CD4-positive, CD25-positive, alpha-beta regulatory T cell (primary cell): ENCODE measurements around the gene PRKX. TPM values are rescaled to one million over a fixed set of nuclear protein-coding genes. Genes with fewer than 3 reads are reported as not detected.
"Not testable (repeated sequence)": the region's sequence is repeated elsewhere in the genome, so short reads cannot be mapped to it uniquely, and the experiment has no call there.

ENCODE experiments used
- ATAC-seq, 2 donors: fragments of 150-1000 bp; cut with Tn5 transposase; one replicate each; pipeline ENCODE4 v1.10.0; 2021; ENCODE audit warnings: low read depth in 2 of 2, moderate number of reproducible peaks in 2 of 2, moderate library complexity in 1 of 2
- DNase-seq, 3 donors: peaks; one replicate each; pipeline versions ENCODE4 v3.0.0 to v3.0.0-alpha.2; 2012 to 2022; ENCODE audit warnings: mixed read lengths in 1 of 3
- H3K27ac ChIP-seq: one replicate; pipeline ENCODE4 v1.7.0; 2013; ENCODE audit warnings: mild to moderate bottlenecking, low read length; ENCODE audit not compliant: insufficient read depth, poor library complexity, severe bottlenecking
- H3K27me3 ChIP-seq: one replicate; pipeline ENCODE4 v1.7.0; 2013; ENCODE audit warnings: low read length; ENCODE audit not compliant: control insufficient read depth, insufficient read depth
- H3K36me3 ChIP-seq: one replicate; pipeline ENCODE4 v1.7.0; 2013; ENCODE audit warnings: mild to moderate bottlenecking, low read length, moderate library complexity; ENCODE audit not compliant: control insufficient read depth, insufficient read depth
- H3K4me1 ChIP-seq: 2 replicates; pipeline ENCODE4 v1.7.0; 2013; ENCODE audit warnings: mild to moderate bottlenecking, low read length; ENCODE audit not compliant: insufficient read depth, control insufficient read depth, poor library complexity, severe bottlenecking
- H3K4me3 ChIP-seq: one replicate; pipeline ENCODE4 v1.7.0; 2013; ENCODE audit warnings: low read depth, mild to moderate bottlenecking, low read length, moderate library complexity
- H3K9me3 ChIP-seq, 2 experiments: 1 replicate in 1 of 2; 2 replicates in 1 of 2; pipeline ENCODE4 v1.7.0; 2013; ENCODE audit warnings: low read length in 2 of 2, mild to moderate bottlenecking in 1 of 2, moderate library complexity in 1 of 2; ENCODE audit not compliant: control insufficient read depth in 2 of 2
- H3K27ac Mint-ChIP-seq, 3 donors: one replicate each; pipeline ENCODE4 v1.8.0; 2020 to 2022; ENCODE audit warnings: mild to moderate bottlenecking in 3 of 3, mixed read lengths in 3 of 3, moderate library complexity in 2 of 3
- H3K27me3 Mint-ChIP-seq: one replicate; pipeline ENCODE4 v1.8.0; 2022; ENCODE audit warnings: mild to moderate bottlenecking, mixed read lengths
- H3K36me3 Mint-ChIP-seq: one replicate; pipeline ENCODE4 v1.8.0; 2020; ENCODE audit warnings: mixed read lengths
- H3K4me1 Mint-ChIP-seq, 4 donors: one replicate each; pipeline ENCODE4 v1.8.0; 2020 to 2022; ENCODE audit warnings: mixed read lengths in 4 of 4, mild to moderate bottlenecking in 1 of 4
- H3K4me3 Mint-ChIP-seq, 4 donors: one replicate each; pipeline ENCODE4 v1.8.0; 2020 to 2022; ENCODE audit warnings: mild to moderate bottlenecking in 4 of 4, mixed read lengths in 4 of 4, moderate library complexity in 3 of 4
- H3K9me3 Mint-ChIP-seq, 7 donors: one replicate each; pipeline ENCODE4 v1.8.0; 2020 to 2022; ENCODE audit warnings: mixed read lengths in 7 of 7, mild to moderate bottlenecking in 3 of 7, moderate library complexity in 2 of 7
- polyA plus RNA-seq, 4 donors: library from polyadenylated mRNA; unstranded; fragments of 300-500 nt; fragmentation: Illumina TruSeq; gene quantifications; one replicate each; pipeline ENCODE4 v1.2.3, GENCODE V29; 2021
- total RNA-seq: library from RNA; stranded (reverse); gene quantifications from one replicate; pipeline ENCODE4 v1.2.3, GENCODE V29; 2022

PRKX gene
- total and polyA plus RNA-seq, 5 donors from 2014 or later = 47.5 to 103 (median 57.5) TPM

DNA sequence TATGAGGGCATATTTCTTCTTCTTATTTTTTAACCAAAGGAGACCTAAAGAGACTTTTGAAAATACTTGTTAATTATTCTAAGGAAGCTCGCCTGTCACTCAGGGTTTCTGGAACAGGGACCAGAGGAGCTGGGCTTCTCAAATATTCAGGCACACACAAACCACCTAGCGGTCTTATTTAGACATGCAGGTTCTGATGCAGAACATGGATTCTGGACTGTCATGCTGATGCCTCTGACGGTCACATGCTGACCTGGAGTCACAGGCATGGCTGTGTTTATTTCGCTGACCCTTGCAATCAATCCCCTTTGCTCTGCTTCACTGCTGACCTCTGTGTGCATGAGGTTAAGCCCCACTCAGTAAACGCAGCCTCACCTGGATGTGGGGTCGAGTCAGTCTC is 101.7 kb downstream of the PRKX start:
- not testable (repeated sequence) for ATAC-seq, H3K4me3 ChIP-seq, H3K9me3 ChIP-seq, H3K27ac ChIP-seq, H3K4me1 ChIP-seq, H3K27ac Mint-ChIP-seq, H3K9me3 Mint-ChIP-seq, H3K4me1 Mint-ChIP-seq, DNase-seq, H3K4me3 Mint-ChIP-seq, H3K27me3 Mint-ChIP-seq, H3K27me3 ChIP-seq
- H3K36me3 Mint-ChIP-seq = peaks cover 48% of the 10 kb centered on the region
- H3K36me3 ChIP-seq = peaks cover 51% of the 10 kb centered on the region

DNA sequence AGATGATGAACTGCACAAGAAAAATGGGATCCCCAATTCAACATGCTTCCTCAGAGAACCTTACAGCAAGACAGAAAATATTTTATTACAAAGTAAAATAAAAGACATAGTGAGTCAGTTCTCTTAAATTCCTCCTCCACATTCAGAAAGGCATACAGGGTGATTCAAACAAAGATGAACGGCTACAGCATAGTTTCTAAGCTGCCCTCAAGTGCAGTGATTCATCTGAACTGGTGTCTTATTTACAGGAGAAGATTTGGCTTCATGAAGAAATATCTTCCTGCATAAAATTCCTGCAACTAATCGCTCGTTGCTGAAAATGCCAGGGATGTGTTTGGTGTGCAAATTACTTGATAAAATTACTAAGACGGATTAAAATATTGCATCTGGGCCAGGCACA is 103.6 kb downstream of the PRKX start:
- Histone ChIP-seq H3K36me3 (peaks cover 37% of the 10 kb centered on the region), H3K9me3 (no peaks in the 10 kb centered on the region), H3K27me3 (no peaks in the 10 kb centered on the region), H3K4me3 (no peak overlapping the region), H3K27ac (no peak overlapping the region), H3K4me1 (no peaks in the 10 kb centered on the region)
- Mint-ChIP-seq H3K9me3 (peaks cover 0 to 2% (median 0%) of the 10 kb centered on the region in 7 donors), H3K36me3 (peaks cover 52% of the 10 kb centered on the region), H3K27me3 (no peaks in the 10 kb centered on the region), H3K4me1 (no peaks in the 10 kb centered on the region), H3K4me3 (no peak overlapping the region), H3K27ac (no peak overlapping the region)
- ATAC-seq = no peak
- no peak for DNase-seq

DNA sequence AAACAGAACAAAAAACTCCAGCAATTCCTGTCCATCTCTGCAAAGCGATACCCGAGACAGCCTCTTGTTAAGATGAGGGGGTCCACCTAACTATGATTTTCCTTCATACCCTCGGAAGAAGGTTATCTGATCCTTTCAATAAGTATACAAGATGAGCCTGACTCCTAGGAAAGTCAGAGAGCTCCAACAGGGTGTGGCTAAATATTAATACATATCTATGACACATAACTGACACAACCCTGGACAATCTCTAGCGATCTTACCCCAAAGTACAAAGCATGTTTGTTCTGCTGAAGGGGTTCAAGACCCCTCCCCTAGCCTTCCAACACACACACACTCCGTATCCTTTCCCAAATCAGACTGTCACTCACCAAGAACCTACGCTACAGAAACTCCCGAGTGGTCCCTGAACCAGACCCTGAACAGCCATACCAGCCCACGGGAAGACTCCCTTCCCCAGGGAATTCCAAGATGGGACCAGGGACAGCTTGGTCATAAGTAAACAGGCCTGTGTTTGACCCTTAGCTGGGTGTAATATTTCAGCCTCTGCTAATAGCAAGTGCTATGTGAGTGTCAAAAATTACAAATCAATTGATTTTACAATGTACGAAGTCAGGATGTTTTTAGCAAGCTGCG is 110.3 kb downstream of the PRKX start:
- H3K36me3 Mint-ChIP-seq = peaks cover 33% of the 10 kb centered on the region

DNA sequence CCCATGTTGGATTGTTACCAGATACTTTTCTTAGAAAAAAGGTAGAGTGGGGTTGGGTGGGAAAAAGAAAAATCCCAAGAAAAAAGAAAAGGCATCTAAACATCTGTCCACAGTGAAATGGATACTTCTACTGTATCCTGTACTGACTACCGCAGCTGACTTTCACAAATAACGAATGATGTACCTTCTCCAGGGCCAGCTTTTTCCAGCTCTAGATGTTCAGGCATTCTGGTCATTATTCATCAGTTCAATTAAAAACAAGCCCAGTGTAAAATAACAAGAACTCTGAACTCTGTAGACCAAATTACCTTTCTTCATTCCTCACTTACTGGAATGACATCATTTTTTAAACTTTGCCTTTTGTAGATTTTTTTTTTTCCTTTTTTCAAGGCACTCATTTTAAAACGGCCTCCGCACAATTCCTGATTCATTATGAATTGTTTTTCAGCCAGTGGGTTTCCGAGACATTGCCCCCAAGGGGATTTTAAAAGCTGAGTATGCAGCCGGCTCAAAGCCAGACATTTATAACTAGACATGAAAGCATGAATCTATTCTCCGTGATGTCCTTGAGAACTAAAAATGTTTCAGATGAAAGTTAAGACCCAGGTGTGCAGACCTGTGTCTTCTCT is 113.5 kb downstream of the PRKX start:
- ATAC-seq (no peak), DNase-seq (no peak)
- Mint-ChIP-seq H3K27ac (no peak overlapping the region), H3K4me3 (no peak overlapping the region), H3K9me3 (peaks cover 0 to 9% (median 1%) of the 10 kb centered on the region in 7 donors), H3K27me3 (no peaks in the 10 kb centered on the region), H3K4me1 (peaks cover 0 to 3% (median 0%) of the 10 kb centered on the region in 4 donors), H3K36me3 (peaks cover 36% of the 10 kb centered on the region)
- Histone ChIP-seq H3K27ac (no peak overlapping the region), H3K4me1 (no peaks in the 10 kb centered on the region), H3K9me3 (no peaks in the 10 kb centered on the region), H3K27me3 (no peaks in the 10 kb centered on the region), H3K4me3 (no peak overlapping the region), H3K36me3 (no peaks in the 10 kb centered on the region)

More for the DNA sequence above, 110.3 kb downstream of the PRKX start:
- H3K27ac ChIP-seq = no peak overlapping the region
- Mint-ChIP-seq H3K9me3 (peaks cover 0 to 2% (median 0%) of the 10 kb centered on the region in 7 donors), H3K4me1 (peaks cover 0 to 1% (median 0%) of the 10 kb centered on the region in 4 donors), H3K27ac (no peak overlapping the region), H3K4me3 (no peak overlapping the region), H3K27me3 (no peaks in the 10 kb centered on the region)
- H3K4me3 ChIP-seq = no peak overlapping the region
- DNase-seq (no peak), ATAC-seq (no peak)
- H3K27me3 ChIP-seq = no peaks in the 10 kb centered on the region
- no peaks in the 10 kb centered on the region for H3K9me3 ChIP-seq
- H3K4me1 ChIP-seq = no peaks in the 10 kb centered on the region
- H3K36me3 ChIP-seq = peaks cover 7% of the 10 kb centered on the region

DNA sequence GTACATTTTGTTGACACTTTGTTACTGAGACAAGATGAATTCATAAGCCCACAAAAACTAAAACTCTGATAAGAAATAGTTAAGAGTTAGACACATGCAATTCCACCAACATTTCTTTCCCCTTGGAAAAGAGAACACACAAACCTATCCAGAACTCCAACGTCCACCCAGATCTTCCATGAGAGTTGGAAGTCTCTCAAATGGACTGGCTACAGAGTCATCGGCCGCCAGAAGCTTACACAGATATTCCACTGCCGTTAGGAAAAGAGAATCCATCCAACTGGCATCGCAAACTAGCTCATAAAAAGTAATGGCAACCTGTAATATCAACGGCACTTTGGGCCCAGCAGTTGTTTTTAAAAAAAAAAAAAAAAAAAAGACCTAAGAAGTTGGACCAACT is 114.7 kb downstream of the PRKX start:
- ATAC-seq = no peak
- DNase-seq = no peak
- Histone ChIP-seq H3K36me3 (no peaks in the 10 kb centered on the region), H3K27me3 (no peaks in the 10 kb centered on the region), H3K4me3 (no peak overlapping the region), H3K9me3 (no peaks in the 10 kb centered on the region), H3K27ac (no peak overlapping the region), H3K4me1 (no peaks in the 10 kb centered on the region)
- Mint-ChIP-seq H3K27ac (no peak overlapping the region), H3K27me3 (no peaks in the 10 kb centered on the region), H3K4me1 (peaks cover 0 to 3% (median 0%) of the 10 kb centered on the region in 4 donors), H3K36me3 (peaks cover 33% of the 10 kb centered on the region), H3K9me3 (peaks cover 0 to 9% (median 1%) of the 10 kb centered on the region in 7 donors), H3K4me3 (no peak overlapping the region)

DNA sequence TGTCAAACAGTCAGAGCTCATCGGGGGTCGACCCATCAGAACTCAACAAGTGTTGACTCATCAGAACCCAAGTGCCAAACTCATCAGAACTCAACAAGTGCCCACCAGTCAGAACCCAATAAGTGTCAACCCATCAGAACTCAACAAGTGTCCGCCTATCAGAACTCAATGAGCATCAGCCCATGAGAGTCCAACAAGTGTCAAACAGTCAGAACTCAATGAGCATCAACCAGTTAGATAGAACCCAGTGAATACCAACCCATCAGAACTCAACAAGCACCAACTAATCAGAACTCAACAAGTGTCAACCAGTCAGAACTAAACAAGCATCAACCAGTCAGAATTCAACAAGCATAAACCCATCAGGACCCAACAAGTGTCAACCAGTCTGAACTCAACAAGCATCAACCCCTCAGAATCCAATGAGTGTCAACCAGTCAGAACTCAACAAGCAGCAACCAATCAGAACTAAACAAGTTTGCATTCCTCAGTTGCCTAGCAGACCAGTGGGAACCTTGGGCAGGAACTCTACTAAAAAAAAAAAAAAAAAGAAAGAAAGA is 115.3 kb downstream of the PRKX start:
- DNase-seq = no peak
- H3K4me3 ChIP-seq = no peak overlapping the region

DNA sequence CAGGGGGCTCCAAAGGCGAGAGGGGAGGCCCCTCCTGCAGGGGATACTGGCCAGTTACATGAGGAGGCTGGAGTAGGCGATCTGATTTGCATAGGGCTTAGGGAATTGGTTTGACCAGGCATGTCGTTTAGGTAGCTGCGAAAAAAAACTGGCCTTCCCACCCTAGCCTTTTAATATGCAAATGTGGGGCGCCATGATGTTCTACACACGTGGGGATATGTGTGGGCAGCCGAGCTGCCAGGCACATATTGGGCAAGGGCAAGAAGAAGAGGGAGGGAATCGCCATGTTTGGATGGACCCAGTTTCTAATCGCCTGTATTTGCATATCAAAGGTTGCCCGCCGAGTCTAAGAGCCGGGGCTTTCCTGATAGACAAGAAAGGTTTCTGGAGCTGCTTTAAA is 121.3 kb downstream of the PRKX start:
- Histone ChIP-seq H3K27ac (no peak overlapping the region), H3K4me3 (no peak overlapping the region), H3K36me3 (no peaks in the 10 kb centered on the region), H3K4me1 (no peaks in the 10 kb centered on the region), H3K27me3 (no peaks in the 10 kb centered on the region), H3K9me3 (no peaks in the 10 kb centered on the region)
- Mint-ChIP-seq H3K9me3 (peaks cover 0 to 5% (median 0%) of the 10 kb centered on the region in 7 donors), H3K27ac (no peak overlapping the region), H3K4me3 (no peak overlapping the region), H3K27me3 (no peaks in the 10 kb centered on the region), H3K4me1 (peaks cover 0 to 6% (median 2%) of the 10 kb centered on the region in 4 donors), H3K36me3 (peaks cover 14% of the 10 kb centered on the region)
- DNase-seq = no peak
- ATAC-seq = no peak

More for the DNA sequence above, 115.3 kb downstream of the PRKX start:
- Mint-ChIP-seq H3K9me3 (peaks cover 0 to 9% (median 1%) of the 10 kb centered on the region in 7 donors), H3K4me3 (no peak overlapping the region), H3K36me3 (peaks cover 30% of the 10 kb centered on the region), H3K27ac (no peak overlapping the region), H3K27me3 (no peaks in the 10 kb centered on the region), H3K4me1 (peaks cover 0 to 3% (median 0%) of the 10 kb centered on the region in 4 donors)
- Histone ChIP-seq H3K36me3 (no peaks in the 10 kb centered on the region), H3K27me3 (no peaks in the 10 kb centered on the region), H3K9me3 (no peaks in the 10 kb centered on the region), H3K27ac (no peak overlapping the region), H3K4me1 (no peaks in the 10 kb centered on the region)
- no peak for ATAC-seq
